GM19238 (cell line): ENCODE results near the gene AIF1.

Experiments
- DNase-seq: peaks from one replicate; pipeline ENCODE4 v3.0.0; 2011; ENCODE audit warnings: low spot score; ENCODE audit not compliant: insufficient read length

Gene AIF1

DNA sequence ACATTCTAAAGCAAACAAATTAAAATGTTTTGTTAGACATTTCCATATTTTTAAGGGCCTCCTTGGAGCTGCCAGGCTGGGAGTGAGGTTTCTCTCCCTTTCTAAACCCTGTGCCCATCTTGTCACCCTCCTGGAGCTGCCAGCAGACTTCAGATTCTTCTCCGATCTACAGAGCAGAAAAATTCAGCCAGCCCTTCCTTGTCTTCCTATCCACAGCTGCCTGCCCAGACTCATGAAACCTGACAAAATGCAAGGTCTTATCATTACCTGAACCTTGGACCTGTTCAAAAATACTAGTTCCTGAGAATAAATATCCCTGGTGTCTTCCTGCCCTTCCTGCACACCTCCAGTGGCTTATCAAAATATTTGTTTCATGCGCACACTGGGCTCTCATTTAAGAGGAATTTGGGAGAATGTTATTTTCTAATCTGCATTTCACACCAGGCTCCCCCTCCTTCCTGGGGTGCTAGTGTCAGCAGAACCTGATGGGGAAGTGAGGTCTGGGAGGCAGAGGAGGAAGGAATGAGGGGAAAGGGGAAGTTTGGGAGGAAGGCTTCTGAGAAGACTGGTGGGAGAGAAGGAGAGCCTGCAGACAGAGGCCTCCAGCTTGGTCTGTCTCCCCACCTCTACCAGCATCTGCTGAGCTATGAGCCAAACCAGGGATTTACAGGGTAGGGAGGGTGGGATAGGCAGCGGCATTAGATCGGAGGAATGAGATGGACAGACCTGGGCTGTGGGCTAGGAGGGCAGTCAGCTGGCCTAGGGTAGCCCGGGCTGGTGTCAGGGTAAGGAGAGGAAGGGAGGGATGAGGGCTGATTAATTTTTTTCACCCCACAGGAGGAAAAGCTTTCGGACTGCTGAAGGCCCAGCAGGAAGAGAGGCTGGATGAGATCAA lies at the start of gene AIF1:
Gene AIF1, plus strand, starts transcription at position 551 of the 895 bp plus-strand sequence. Its CDS starts 96 bp downstream, at position 647.
- DNase-seq, result no peak

DNA sequence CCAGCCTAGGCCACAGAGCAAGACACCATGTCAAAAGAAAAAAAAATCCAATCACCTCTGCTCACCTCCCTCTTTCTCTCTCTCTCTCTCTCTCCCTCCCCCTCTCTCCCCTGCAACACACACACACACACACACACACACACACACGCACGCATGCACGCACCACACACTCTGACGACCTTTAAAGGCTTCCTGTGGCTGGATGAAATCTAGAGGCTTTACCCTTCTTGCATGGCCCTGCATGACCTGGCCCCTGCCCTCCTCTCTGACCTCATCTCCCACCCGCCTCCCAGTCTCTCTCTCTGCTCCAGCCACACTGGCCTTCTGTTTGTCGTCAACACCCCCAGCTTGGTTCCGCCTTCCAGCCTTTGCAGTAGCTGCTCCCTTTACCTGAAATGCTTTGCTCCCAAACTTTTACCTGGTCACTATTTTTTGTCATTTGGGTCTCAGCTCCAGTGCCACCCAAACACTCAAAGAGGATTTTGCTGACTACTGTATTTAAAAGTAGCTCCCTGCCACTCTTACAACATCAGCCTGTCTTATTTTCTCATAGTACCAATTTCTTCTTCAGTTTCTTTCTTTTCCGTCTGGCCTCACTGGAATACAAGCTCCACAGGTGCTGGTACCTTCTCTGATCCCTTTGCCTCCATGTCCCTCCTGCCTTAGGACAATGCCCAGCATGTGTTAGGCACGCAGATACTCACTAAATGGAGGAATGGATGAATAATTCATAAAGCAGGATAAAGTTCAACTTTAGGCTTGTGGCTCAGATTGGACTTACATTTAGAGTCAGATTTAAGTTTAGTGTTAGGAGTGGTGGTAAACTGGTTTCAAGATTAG lies 47.3 kb upstream of the AIF1 start:
- no peak for DNase-seq

DNA sequence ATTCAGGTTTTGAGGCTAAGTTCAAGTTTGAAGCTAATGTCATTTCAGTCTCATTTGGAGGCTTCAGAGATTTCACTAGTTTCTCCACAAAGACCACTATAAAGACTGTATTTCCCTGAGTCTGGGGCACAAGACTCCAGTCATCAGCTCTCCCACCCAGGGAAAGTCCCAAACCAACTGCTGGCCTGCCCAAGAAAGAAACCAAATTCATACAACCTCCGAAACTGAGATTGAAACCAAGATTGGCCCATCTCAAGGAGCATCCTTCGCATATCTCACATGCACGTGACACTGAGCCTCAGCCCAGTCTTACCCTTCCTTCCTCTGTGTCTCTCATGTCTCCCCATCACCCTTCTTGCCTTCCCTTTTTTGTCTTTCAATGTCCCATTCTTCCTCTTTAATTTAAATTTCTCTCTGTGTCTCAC lies 46.5 kb upstream of the AIF1 start:
- peak; percentile 71 for DNase-seq

DNA sequence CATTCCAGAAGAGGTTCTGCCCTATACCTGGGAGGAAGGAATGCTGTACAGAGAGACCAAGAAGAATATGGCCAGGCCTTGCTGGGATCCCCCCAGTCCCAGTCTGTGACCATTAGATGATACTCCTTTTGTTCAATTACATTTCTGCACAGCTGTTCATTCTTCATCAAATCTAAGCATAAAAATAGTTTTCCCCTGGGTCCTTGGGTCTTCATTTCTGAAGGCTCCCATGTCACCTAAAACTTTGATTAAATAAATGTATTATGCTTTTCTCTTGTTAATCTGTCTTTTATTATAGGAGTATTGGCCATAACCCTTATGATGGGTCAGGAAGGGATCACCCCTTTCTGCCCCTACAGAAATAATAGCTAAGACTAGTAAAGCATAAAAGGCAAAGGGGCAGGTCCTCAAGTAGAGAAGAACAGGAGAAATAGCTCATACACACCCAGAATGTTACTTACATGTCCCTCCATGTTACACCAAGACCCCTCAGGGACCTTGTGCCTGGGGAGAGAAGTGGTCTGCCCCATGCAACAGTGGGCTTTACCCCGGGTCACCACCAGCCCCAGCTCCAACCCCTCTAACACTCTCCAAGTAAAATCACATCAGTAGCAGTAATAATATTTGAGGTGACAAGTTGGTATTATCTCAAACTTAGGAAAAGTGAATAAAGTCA lies 45.0 kb upstream of the AIF1 start:
- no peak for DNase-seq

DNA sequence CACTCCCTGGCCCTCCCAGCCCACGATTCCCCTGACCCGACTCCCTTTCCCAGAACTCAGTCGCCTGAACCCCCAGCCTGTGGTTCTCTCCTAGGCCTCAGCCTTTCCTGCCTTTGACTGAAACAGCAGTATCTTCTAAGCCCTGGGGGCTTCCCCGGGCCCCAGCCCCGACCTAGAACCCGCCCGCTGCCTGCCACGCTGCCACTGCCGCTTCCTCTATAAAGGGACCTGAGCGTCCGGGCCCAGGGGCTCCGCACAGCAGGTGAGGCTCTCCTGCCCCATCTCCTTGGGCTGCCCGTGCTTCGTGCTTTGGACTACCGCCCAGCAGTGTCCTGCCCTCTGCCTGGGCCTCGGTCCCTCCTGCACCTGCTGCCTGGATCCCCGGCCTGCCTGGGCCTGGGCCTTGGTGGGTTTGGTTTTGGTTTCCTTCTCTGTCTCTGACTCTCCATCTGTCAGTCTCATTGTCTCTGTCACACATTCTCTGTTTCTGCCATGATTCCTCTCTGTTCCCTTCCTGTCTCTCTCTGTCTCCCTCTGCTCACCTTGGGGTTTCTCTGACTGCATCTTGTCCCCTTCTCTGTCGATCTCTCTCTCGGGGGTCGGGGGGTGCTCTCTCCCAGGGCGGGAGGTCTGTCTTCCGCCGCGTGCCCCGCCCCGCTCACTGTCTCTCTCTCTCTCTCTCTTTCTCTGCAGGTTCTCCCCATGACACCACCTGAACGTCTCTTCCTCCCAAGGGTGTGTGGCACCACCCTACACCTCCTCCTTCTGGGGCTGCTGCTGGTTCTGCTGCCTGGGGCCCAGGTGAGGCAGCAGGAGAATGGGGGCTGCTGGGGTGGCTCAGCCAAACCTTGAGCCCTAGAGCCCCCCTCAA lies 42.8 kb upstream of the AIF1 start, which contains the start of gene LTA:
Gene LTA, plus strand, starts transcription at position 249 of the 871 bp plus-strand sequence. Its CDS starts 454 bp downstream, at position 703.
- DNase-seq, result peak; percentile 62

DNA sequence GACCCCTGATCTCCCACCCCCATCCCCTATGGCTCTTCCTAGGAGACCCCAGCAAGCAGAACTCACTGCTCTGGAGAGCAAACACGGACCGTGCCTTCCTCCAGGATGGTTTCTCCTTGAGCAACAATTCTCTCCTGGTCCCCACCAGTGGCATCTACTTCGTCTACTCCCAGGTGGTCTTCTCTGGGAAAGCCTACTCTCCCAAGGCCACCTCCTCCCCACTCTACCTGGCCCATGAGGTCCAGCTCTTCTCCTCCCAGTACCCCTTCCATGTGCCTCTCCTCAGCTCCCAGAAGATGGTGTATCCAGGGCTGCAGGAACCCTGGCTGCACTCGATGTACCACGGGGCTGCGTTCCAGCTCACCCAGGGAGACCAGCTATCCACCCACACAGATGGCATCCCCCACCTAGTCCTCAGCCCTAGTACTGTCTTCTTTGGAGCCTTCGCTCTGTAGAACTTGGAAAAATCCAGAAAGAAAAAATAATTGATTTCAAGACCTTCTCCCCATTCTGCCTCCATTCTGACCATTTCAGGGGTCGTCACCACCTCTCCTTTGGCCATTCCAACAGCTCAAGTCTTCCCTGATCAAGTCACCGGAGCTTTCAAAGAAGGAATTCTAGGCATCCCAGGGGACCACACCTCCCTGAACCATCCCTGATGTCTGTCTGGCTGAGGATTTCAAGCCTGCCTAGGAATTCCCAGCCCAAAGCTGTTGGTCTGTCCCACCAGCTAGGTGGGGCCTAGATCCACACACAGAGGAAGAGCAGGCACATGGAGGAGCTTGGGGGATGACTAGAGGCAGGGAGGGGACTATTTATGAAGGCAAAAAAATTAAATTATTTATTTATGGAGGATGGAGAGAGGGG lies 41.6 kb upstream of the AIF1 start:
- no peak for DNase-seq

DNA sequence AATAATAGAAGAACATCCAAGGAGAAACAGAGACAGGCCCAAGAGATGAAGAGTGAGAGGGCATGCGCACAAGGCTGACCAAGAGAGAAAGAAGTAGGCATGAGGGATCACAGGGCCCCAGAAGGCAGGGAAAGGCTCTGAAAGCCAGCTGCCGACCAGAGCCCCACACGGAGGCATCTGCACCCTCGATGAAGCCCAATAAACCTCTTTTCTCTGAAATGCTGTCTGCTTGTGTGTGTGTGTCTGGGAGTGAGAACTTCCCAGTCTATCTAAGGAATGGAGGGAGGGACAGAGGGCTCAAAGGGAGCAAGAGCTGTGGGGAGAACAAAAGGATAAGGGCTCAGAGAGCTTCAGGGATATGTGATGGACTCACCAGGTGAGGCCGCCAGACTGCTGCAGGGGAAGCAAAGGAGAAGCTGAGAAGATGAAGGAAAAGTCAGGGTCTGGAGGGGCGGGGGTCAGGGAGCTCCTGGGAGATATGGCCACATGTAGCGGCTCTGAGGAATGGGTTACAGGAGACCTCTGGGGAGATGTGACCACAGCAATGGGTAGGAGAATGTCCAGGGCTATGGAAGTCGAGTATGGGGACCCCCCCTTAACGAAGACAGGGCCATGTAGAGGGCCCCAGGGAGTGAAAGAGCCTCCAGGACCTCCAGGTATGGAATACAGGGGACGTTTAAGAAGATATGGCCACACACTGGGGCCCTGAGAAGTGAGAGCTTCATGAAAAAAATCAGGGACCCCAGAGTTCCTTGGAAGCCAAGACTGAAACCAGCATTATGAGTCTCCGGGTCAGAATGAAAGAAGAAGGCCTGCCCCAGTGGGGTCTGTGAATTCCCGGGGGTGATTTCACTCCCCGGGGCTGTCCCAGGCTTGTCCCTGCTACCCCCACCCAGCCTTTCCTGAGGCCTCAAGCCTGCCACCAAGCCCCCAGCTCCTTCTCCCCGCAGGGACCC lies 40.6 kb upstream of the AIF1 start:
- DNase-seq, result no peak

DNA sequence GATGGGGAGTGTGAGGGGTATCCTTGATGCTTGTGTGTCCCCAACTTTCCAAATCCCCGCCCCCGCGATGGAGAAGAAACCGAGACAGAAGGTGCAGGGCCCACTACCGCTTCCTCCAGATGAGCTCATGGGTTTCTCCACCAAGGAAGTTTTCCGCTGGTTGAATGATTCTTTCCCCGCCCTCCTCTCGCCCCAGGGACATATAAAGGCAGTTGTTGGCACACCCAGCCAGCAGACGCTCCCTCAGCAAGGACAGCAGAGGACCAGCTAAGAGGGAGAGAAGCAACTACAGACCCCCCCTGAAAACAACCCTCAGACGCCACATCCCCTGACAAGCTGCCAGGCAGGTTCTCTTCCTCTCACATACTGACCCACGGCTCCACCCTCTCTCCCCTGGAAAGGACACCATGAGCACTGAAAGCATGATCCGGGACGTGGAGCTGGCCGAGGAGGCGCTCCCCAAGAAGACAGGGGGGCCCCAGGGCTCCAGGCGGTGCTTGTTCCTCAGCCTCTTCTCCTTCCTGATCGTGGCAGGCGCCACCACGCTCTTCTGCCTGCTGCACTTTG lies 39.6 kb upstream of the AIF1 start, which contains the start of gene TNF:
Gene TNF, plus strand, starts transcription at position 231 of the 567 bp plus-strand sequence. Its CDS starts 177 bp downstream, at position 408.
- peak; percentile 65 for DNase-seq

DNA sequence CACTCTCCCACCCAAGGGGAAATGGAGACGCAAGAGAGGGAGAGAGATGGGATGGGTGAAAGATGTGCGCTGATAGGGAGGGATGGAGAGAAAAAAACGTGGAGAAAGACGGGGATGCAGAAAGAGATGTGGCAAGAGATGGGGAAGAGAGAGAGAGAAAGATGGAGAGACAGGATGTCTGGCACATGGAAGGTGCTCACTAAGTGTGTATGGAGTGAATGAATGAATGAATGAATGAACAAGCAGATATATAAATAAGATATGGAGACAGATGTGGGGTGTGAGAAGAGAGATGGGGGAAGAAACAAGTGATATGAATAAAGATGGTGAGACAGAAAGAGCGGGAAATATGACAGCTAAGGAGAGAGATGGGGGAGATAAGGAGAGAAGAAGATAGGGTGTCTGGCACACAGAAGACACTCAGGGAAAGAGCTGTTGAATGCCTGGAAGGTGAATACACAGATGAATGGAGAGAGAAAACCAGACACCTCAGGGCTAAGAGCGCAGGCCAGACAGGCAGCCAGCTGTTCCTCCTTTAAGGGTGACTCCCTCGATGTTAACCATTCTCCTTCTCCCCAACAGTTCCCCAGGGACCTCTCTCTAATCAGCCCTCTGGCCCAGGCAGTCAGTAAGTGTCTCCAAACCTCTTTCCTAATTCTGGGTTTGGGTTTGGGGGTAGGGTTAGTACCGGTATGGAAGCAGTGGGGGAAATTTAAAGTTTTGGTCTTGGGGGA lies 38.9 kb upstream of the AIF1 start:
- DNase-seq, result no peak

DNA sequence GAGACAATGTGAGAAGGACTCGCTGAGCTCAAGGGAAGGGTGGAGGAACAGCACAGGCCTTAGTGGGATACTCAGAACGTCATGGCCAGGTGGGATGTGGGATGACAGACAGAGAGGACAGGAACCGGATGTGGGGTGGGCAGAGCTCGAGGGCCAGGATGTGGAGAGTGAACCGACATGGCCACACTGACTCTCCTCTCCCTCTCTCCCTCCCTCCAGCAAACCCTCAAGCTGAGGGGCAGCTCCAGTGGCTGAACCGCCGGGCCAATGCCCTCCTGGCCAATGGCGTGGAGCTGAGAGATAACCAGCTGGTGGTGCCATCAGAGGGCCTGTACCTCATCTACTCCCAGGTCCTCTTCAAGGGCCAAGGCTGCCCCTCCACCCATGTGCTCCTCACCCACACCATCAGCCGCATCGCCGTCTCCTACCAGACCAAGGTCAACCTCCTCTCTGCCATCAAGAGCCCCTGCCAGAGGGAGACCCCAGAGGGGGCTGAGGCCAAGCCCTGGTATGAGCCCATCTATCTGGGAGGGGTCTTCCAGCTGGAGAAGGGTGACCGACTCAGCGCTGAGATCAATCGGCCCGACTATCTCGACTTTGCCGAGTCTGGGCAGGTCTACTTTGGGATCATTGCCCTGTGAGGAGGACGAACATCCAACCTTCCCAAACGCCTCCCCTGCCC lies 38.0 kb upstream of the AIF1 start:
- DNase-seq, result no peak

DNA sequence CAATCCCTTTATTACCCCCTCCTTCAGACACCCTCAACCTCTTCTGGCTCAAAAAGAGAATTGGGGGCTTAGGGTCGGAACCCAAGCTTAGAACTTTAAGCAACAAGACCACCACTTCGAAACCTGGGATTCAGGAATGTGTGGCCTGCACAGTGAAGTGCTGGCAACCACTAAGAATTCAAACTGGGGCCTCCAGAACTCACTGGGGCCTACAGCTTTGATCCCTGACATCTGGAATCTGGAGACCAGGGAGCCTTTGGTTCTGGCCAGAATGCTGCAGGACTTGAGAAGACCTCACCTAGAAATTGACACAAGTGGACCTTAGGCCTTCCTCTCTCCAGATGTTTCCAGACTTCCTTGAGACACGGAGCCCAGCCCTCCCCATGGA lies 37.5 kb upstream of the AIF1 start:
- no peak for DNase-seq

DNA sequence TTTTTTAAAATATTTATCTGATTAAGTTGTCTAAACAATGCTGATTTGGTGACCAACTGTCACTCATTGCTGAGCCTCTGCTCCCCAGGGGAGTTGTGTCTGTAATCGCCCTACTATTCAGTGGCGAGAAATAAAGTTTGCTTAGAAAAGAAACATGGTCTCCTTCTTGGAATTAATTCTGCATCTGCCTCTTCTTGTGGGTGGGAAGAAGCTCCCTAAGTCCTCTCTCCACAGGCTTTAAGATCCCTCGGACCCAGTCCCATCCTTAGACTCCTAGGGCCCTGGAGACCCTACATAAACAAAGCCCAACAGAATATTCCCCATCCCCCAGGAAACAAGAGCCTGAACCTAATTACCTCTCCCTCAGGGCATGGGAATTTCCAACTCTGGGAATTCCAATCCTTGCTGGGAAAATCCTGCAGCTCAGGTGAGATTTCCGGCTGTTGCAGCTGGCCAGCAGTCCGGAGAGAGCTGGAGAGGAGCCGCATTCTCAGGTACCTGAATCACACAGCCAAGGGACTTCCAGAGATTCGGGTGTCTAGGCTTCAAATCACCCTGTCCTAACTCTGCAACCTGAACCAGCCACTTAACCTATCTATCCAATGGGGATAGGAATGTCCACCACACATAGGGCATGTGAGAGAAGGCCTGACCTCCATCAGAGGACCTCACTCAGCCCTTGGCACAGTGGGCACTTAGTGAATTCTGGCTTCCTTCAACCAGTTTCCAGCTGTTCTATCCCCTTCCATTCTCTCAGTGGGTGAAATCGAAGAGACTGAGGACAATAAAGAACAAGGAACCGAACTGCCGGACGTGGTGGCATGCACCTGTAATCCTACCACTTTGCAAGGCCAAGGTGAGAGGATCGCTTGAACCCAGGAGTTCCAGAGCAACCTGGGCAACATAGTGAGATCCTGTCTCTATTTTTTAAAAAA lies 36.6 kb upstream of the AIF1 start:
- DNase-seq, result no peak

DNA sequence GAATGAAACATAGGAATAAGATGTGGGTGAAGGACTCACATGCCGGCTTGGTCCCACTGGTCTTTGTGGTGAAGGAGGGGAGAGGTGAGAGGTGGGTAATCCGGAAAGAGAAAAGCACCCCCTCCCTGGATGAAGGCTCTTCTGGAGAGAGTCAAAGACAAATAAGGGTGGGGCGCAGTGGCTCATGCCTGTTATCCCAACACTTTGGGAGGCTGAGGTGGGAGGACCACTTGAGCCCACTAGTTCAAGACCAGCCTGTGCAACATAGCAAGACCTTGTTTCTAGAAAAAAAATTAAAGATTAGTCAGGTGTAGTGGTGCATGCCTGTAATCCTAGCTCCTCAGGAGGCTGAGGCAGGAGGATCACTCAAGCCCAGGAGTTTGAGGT lies 35.9 kb upstream of the AIF1 start:
- no peak for DNase-seq

DNA sequence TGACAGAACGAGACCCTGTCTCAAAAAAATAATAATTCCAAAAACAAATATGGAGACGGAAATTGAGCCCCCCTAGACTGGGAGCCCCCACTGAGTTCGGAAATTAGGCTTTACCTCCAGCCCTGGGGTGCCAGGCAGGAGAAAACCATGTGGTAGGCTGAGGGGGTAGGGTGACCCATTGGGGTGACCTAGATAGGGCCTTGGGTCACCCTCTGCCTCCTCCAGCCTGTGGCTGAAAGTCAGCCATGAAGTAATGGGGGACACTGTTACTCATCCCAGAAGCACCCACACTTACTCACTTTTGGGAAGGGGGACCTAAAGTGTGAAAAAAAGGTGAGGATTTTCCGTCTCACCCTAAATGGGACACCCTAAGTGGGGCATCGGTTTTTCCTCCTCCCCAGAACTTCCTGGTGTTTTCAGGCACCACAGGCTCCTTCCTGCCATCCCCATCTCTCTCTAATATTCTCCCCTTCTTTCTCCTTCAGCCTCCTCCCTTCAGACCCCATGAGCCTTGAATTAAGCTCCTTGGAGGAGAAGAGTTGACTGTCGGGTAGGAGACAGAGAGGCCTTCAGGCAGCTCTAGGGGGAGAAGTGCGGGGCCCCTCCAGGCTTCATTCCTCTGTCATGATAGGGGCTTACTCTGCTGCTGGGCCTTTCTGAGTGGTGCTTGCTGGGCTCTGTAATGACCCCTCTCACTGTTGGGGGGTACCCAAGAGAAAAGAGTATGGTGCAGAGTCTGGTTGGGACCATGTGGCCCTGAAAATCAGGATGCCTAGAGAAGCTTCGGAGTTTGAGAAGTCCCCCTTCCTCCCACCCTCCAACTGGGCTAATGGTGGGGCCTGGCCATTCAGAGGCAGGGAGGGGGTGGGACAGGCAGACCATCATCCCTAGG lies 35.2 kb upstream of the AIF1 start:
- DNase-seq, result no peak

DNA sequence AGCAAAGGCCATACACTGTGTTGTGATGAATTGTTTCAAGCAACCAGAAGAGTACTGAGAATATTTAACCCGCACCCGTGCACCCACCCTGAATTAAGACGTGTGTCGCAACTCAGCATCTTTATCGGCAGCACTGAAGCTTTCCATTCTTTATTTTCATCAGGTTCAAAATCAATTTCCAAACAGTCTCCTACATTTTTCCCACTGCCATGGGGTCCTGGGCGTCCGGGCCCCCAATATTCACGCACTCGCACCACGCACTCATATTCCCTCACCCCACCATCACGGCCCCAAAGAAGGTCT lies 34.6 kb upstream of the AIF1 start:
- DNase-seq, result no peak
